ENCODE results near the gene TBC1D8. TPM values are rescaled to one million over a fixed set of nuclear protein-coding genes. Genes with fewer than 3 reads are reported as not detected.

Gene TBC1D8
- total and polyA plus RNA-seq, 12 donors, result 7.6 to 17.2 (median 10.8) TPM

DNA sequence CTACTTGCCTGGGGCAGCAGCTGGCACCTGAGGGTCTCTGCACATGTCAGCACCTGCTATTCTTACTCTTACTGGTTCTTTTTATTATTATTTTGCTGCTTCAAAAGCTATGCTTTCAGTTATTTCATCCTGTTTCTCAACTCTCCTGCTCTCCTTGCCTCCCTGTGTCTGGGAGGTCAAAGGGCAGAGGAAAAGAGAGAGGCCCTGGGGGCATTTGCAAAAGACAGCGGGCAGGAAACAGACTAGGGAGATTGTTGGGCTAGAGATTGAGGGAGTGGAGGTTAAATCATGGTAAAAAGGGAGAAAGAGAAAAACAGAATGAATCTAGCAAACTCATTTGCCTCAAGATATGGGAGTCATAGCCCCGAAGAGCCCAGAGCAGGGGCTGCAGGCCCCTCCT lies 170.2 kb downstream of the TBC1D8 start:
- Histone ChIP-seq H3K27ac (no peak overlapping the region), H3K9me3 (replicated peaks in 1 of 3) (no peaks in the 10 kb centered on the region), H3K36me3 (replicated peaks in 1 of 2) (no peaks in the 10 kb centered on the region), H3K27me3 (no peaks in the 10 kb centered on the region), H3K4me3 (no peak overlapping the region), H3K4me1 (replicated peaks in 1 of 2) (peaks cover 0 to 8% of the 10 kb centered on the region in 2 donors)
- WGBS, 4 donors, result 81 to 87% (median 83%) methylated on average over 2 of the region's 2 CpGs
- intact Hi-C loops (cut with DNase I), result loop anchor here in 1 of 2 donors (5.0 kb wide), 1 partner anchor 164 kb away; no protein-coding TSS in a partner anchor
- DNase-seq, result no peak
- TF ChIP-seq CTCF (IDR thresholded peaks at IDR 0.05) (no peak), POLR2A (IDR thresholded peaks at IDR 0.05) (no peak)

DNA sequence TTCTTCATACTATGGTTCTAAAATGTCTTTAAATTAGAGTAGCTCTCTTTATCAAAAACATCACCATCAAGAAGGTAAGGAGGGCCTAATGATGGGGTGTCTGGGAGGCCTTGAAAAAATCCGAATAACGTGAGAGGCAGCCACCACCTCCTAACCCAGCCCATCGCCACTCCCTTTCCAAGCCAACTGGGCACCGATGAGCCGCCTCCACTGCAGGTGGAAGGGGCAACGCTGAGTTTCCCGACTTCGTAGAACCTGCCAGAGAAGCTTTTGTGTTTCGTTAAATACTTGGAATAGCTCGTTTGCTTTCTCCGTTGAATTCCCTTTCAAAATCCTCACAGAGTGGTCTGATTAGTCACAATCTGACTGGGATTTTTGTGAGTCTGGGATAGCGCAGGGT lies 171.1 kb downstream of the TBC1D8 start:
- Histone ChIP-seq H3K27me3 (no peaks in the 10 kb centered on the region), H3K36me3 (replicated peaks in 1 of 2) (no peaks in the 10 kb centered on the region), H3K27ac (no peak overlapping the region), H3K9me3 (replicated peaks in 1 of 3) (no peaks in the 10 kb centered on the region), H3K4me3 (no peak overlapping the region), H3K4me1 (replicated peaks in 1 of 2) (peaks cover 0 to 8% of the 10 kb centered on the region in 2 donors)
- TF ChIP-seq CTCF (IDR thresholded peaks at IDR 0.05), result no peak
- no peak for TF ChIP-seq POLR2A (IDR thresholded peaks at IDR 0.05)
- WGBS, 4 donors, result 88 to 96% (median 94%) methylated on average over 12 of the region's 12 CpGs
- no peak for DNase-seq
- intact Hi-C loops (cut with DNase I), result loop anchor here in 1 of 2 donors (5.0 kb wide), 1 partner anchor 163 kb away; no protein-coding TSS in a partner anchor

GRCh38 chr2:100978582-100979191 lies 172.5 kb downstream of the TBC1D8 start:
- Histone ChIP-seq H3K4me1 (replicated peaks in 1 of 2) (no peaks in the 10 kb centered on the region), H3K27me3 (no peaks in the 10 kb centered on the region), H3K9me3 (replicated peaks in 1 of 3) (no peaks in the 10 kb centered on the region), H3K27ac (no peak overlapping the region), H3K36me3 (replicated peaks in 1 of 2) (no peaks in the 10 kb centered on the region), H3K4me3 (no peak overlapping the region)
- DNase-seq, result no peak
- 82 to 86% (median 83%) methylated on average over 16 of the region's 16 CpGs for WGBS, 4 donors
- intact Hi-C loops (cut with DNase I), result loop anchor here (10.0 kb wide), 2 partner anchors 84 to 154 kb away; partner anchors contain the start of gene NPAS2 (in 1 of the 2)
- no peak for TF ChIP-seq POLR2A (IDR thresholded peaks at IDR 0.05)
- no peak for TF ChIP-seq CTCF (IDR thresholded peaks at IDR 0.05)

- intact Hi-C loops (cut with DNase I), result loop anchor here (10.0 kb wide), 2 partner anchors 83 to 153 kb away; partner anchors contain the start of gene NPAS2 (in 1 of the 2)
- Histone ChIP-seq H3K9me3 (replicated peaks in 1 of 3) (no peaks in the 10 kb centered on the region), H3K36me3 (replicated peaks in 1 of 2) (no peaks in the 10 kb centered on the region), H3K4me3 (no peak overlapping the region), H3K27ac (no peak overlapping the region), H3K4me1 (replicated peaks in 1 of 2) (no peaks in the 10 kb centered on the region), H3K27me3 (no peaks in the 10 kb centered on the region)
- 93 to 96% (median 95%) methylated on average over 4 to 12 of the region's 12 CpGs for WGBS, 4 donors
- no peak for DNase-seq
- TF ChIP-seq CTCF (IDR thresholded peaks at IDR 0.05) (no peak), POLR2A (IDR thresholded peaks at IDR 0.05) (no peak)
Observed at GRCh38 chr2:100977511-100977910, 173.7 kb downstream of the TBC1D8 start.
